Gastroesophageal sphincter (tissue), 3 donors: ENCODE data around the gene TEX2.

Experiments used
- CTCF ChIP-seq, 4 experiments: fragments of 200-600 bp in 2 of 4; fragments of 450-650 bp in 2 of 4; sonication (generic) in 1 of 4; IDR thresholded peaks; one replicate each; pipeline ENCODE4 v1.5.1; 2017 to 2019; ENCODE audit warnings: antibody characterized with exemption in 4 of 4, mild to moderate bottlenecking in 2 of 4, moderate library complexity in 2 of 4
- EP300 ChIP-seq: sonication (generic); formaldehyde crosslinking; IDR thresholded peaks from one replicate; pipeline ENCODE4 v1.6.1; 2017; ENCODE audit warnings: antibody characterized with exemption, mild to moderate bottlenecking
- POLR2A ChIP-seq, 2 donors: fragments of 450-650 bp; IDR thresholded peaks; one replicate each; pipeline ENCODE4 v1.6.1; 2017; ENCODE audit warnings: antibody characterized with exemption in 2 of 2, mild to moderate bottlenecking in 2 of 2, moderate library complexity in 1 of 2
- POLR2AphosphoS5 ChIP-seq: sonication (generic); formaldehyde crosslinking; IDR thresholded peaks from one replicate; pipeline ENCODE4 v1.6.1; 2017; ENCODE audit warnings: antibody characterized with exemption

DNA sequence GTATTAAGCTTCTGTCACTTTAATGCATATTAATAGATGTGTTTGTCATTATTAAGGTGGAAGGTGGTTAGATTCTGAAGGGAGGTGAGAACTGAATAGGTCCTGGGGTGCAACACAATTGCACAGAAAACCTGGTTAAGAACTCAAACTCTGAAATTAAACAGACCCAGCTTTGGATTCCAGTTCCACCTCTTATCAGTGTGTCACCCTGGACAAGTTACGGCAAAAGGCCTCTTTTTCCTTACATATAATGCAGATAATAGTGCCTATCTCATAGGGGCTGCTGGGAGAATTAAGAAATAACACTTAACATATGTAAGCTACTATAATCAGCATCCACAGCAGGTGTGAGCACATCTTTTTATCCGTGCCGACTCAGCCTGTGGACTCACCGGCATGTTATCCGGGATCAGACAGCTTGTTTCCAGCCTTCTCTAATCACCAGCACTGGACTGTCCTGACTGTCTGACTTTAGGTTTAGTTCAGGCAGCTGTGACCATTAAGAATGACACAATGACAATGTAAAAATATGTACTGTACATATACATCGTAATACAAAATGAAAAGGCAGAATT lies 31.4 kb downstream of the TEX2 start:
- TF ChIP-seq POLR2AphosphoS5 (no peak), CTCF (IDR thresholded peaks at IDR 0.05) (no peak), EP300 (no peak), POLR2A (IDR thresholded peaks at IDR 0.05) (no peak)
